Measurements from ENCODE around the gene ACBD6. TPM values are rescaled to one million over a fixed set of nuclear protein-coding genes. Genes with fewer than 3 reads are reported as not detected.
"Not testable (repeated sequence)": the region's sequence is repeated elsewhere in the genome, so short reads cannot be mapped to it uniquely, and the experiment has no call there.

The ACBD6 gene
- total RNA-seq, 5 donors from 2014 or later (not counting 1 experiment from before 2014, with no cell fraction given), result 44.3 to 58.5 (median 53.0) TPM

DNA sequence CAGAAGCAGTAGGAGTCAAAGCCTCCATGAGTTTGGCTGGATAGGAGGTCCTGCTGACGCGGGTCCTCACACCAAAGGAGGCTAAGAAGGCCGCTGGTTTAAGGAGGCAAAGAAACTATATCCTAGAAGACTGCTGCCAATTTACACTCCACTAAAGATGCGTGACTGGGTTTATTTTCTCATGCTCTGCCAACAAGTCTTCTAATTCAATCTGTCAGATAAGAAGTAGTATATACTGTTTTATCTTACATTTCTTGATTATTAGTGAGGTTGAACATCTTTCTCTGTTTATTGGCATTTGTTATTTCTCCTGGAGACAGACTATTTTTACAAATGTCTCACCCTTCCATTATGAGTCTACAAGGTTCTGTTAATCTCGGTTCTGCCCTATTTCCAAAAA is 34.1 kb downstream of the ACBD6 start:
- H3K4me1 Mint-ChIP-seq, result peaks cover 29 to 34% (median 31%) of the 10 kb centered on the region in 3 donors
- no peaks in the 10 kb centered on the region for H3K4me1 ChIP-seq (ENCODE audit: control insufficient read depth in 1 of 2, extremely low read depth in 1 of 2, insufficient read depth in 2 of 2, low read length in 2 of 2)
- CTCF ChIA-PET, result no interaction called here
- peaks cover 0 to 5% of the 10 kb centered on the region in 2 donors for H3K36me3 ChIP-seq (ENCODE audit: control insufficient read depth in 2 of 2, extremely low read depth in 1 of 2, insufficient read depth in 1 of 2, low read length in 1 of 2)
- WGBS (ENCODE audit: insufficient coverage), result no CpG with 5 or more reads among the region's 5 CpGs
- peaks cover 2% of the 10 kb centered on the region for H3K9me3 ChIP-seq
- H3K4me3 ChIP-seq (ENCODE audit: control insufficient read depth in 1 of 2, extremely low read depth in 1 of 2, low read length in 1 of 2), result no peak overlapping the region
- H3K9me3 Mint-ChIP-seq, result peaks cover 11 to 23% (median 20%) of the 10 kb centered on the region in 3 donors
- H3K27me3 ChIP-seq (replicated peaks in 1 of 2; ENCODE audit: control insufficient read depth in 2 of 2, extremely low read depth in 1 of 2, insufficient read depth in 2 of 2, low read length in 1 of 2), result no peaks in the 10 kb centered on the region
- no peak overlapping the region for H3K27ac ChIP-seq (ENCODE audit: low read length)
- H3K36me3 Mint-ChIP-seq, result peaks cover 52% of the 10 kb centered on the region
- H3K27me3 Mint-ChIP-seq, result no peaks in the 10 kb centered on the region
- DNase-seq (no peak), ATAC-seq (replicated peaks in 1 of 4) (no peak)
- POLR2A ChIA-PET, result no interaction called here
- H3K27ac Mint-ChIP-seq, result no peak overlapping the region
- H3K4me3 Mint-ChIP-seq, result no peak overlapping the region

DNA sequence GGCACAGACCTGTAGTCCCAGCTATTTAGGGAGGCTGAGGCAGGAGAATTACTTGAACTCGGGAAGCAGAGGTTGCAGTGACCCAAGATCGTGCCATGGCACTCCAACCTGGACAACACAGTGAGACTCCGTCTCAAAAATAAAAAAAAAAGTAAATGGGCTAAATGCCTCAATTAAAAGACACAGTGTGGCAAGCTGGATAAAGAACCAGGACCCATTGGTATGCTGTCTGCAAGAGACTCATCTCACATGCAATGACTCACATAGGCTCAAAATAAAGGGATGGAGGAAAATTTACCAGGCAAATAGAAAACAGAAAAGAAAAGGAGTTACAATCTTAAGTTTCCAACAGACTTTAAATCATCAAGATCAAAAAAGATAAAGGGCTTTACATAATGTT is 40.3 kb downstream of the ACBD6 start:
- Histone ChIP-seq H3K4me1 (ENCODE audit: control insufficient read depth in 1 of 2, extremely low read depth in 1 of 2, insufficient read depth in 2 of 2, low read length in 2 of 2) (no peaks in the 10 kb centered on the region), H3K9me3 (peaks cover 8% of the 10 kb centered on the region), H3K4me3 (ENCODE audit: control insufficient read depth in 1 of 2, extremely low read depth in 1 of 2, low read length in 1 of 2) (no peak overlapping the region), H3K27ac (ENCODE audit: low read length) (no peak overlapping the region), H3K36me3 (ENCODE audit: control insufficient read depth in 2 of 2, extremely low read depth in 1 of 2, insufficient read depth in 1 of 2, low read length in 1 of 2) (peaks cover 2% of the 10 kb centered on the region in 2 donors), H3K27me3 (replicated peaks in 1 of 2; ENCODE audit: control insufficient read depth in 2 of 2, extremely low read depth in 1 of 2, insufficient read depth in 2 of 2, low read length in 1 of 2) (no peaks in the 10 kb centered on the region)
- DNase-seq (no peak), ATAC-seq (replicated peaks in 1 of 4) (no peak)
- WGBS (ENCODE audit: insufficient coverage), result 100% methylated on average over 2 of the region's 3 CpGs
- peaks cover 34 to 37% (median 36%) of the 10 kb centered on the region in 3 donors for H3K4me1 Mint-ChIP-seq
- H3K36me3 Mint-ChIP-seq, result peaks cover 68% of the 10 kb centered on the region
- ChIA-PET POLR2A (no interaction called here), CTCF (no interaction called here)
- H3K9me3 Mint-ChIP-seq, result peaks cover 34 to 51% (median 35%) of the 10 kb centered on the region in 3 donors
- H3K27me3 Mint-ChIP-seq, result no peaks in the 10 kb centered on the region
- no peak overlapping the region for H3K27ac Mint-ChIP-seq
- H3K4me3 Mint-ChIP-seq, result no peak overlapping the region

DNA sequence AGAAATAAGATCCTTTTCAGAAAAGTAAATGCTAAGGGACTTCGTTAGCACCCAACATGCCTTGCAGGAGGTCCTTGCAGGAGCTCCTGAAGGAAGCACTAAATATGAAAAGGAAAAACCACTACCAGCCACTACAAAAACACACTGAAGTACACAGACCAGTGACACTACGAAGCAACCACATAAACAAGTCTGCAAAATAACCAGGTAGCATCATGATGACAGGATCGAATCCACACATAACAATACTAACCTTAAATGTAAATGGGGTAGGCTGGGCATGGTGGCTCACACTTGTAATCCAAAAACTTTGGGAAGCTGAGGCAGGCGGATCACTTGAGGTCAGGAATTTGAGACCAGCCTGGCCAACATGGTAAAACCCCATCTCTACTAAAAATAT is 40.7 kb downstream of the ACBD6 start:
- no CpG with 5 or more reads among the region's 4 CpGs for WGBS (ENCODE audit: insufficient coverage)
- POLR2A ChIA-PET; CTCF ChIA-PET; H3K4me1 ChIP-seq (ENCODE audit: control insufficient read depth in 1 of 2, extremely low read depth in 1 of 2, insufficient read depth in 2 of 2, low read length in 2 of 2); DNase-seq; H3K27ac ChIP-seq (ENCODE audit: low read length); H3K27me3 ChIP-seq (replicated peaks in 1 of 2; ENCODE audit: control insufficient read depth in 2 of 2, extremely low read depth in 1 of 2, insufficient read depth in 2 of 2, low read length in 1 of 2); H3K27me3 Mint-ChIP-seq; H3K27ac Mint-ChIP-seq; ATAC-seq (replicated peaks in 1 of 4); H3K36me3 ChIP-seq (ENCODE audit: control insufficient read depth in 2 of 2, extremely low read depth in 1 of 2, insufficient read depth in 1 of 2, low read length in 1 of 2); H3K4me3 ChIP-seq (ENCODE audit: control insufficient read depth in 1 of 2, extremely low read depth in 1 of 2, low read length in 1 of 2); H3K9me3 ChIP-seq: not testable (repeated sequence)
- Mint-ChIP-seq H3K4me3 (peak overlapping the region in 1 of 3 donors; percentile 37), H3K4me1 (peaks cover 34 to 37% (median 36%) of the 10 kb centered on the region in 3 donors), H3K36me3 (peaks cover 72% of the 10 kb centered on the region), H3K9me3 (peaks cover 34 to 51% (median 35%) of the 10 kb centered on the region in 3 donors)

DNA sequence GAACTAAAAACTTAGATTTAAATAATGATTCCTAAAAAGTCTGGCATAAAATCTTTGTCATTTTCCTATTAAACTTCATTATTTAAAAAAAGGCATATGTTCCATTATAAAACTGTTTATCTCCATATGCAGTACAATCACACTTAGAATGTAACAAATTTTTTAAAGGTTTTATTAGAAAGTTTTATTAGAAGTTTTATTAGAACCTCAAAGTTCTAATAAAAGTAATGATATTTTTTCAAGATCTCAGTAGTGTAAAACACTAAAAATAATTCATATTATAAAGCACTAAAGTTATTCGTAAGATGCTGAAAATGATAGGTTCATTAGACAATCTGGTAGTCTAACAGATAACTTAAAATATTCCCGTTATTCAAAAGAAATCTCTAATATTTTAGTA is 43.6 kb downstream of the ACBD6 start:
- Mint-ChIP-seq H3K4me3 (no peak overlapping the region), H3K36me3 (peaks cover 72% of the 10 kb centered on the region), H3K27ac (no peak overlapping the region), H3K27me3 (no peaks in the 10 kb centered on the region), H3K4me1 (peaks cover 24 to 34% (median 31%) of the 10 kb centered on the region in 3 donors), H3K9me3 (peaks cover 24 to 41% (median 27%) of the 10 kb centered on the region in 3 donors)
- CTCF ChIA-PET, result interaction anchor here in 1 of 2 donors (0.6 kb wide), 1 partner anchor 1015 kb away, joined by 3 read pairs; no protein-coding TSS in a partner anchor
- no CpG with 5 or more reads among the region's 2 CpGs for WGBS (ENCODE audit: insufficient coverage)
- Histone ChIP-seq H3K4me3 (ENCODE audit: control insufficient read depth in 1 of 2, extremely low read depth in 1 of 2, low read length in 1 of 2) (no peak overlapping the region), H3K36me3 (ENCODE audit: control insufficient read depth in 2 of 2, extremely low read depth in 1 of 2, insufficient read depth in 1 of 2, low read length in 1 of 2) (peaks cover 2% of the 10 kb centered on the region in 2 donors), H3K9me3 (peaks cover 6% of the 10 kb centered on the region), H3K4me1 (ENCODE audit: control insufficient read depth in 1 of 2, extremely low read depth in 1 of 2, insufficient read depth in 2 of 2, low read length in 2 of 2) (no peaks in the 10 kb centered on the region), H3K27ac (ENCODE audit: low read length) (no peak overlapping the region), H3K27me3 (replicated peaks in 1 of 2; ENCODE audit: control insufficient read depth in 2 of 2, extremely low read depth in 1 of 2, insufficient read depth in 2 of 2, low read length in 1 of 2) (no peaks in the 10 kb centered on the region)
- ATAC-seq (replicated peaks in 1 of 4) (no peak), DNase-seq (no peak)
- POLR2A ChIA-PET, result no interaction called here

DNA sequence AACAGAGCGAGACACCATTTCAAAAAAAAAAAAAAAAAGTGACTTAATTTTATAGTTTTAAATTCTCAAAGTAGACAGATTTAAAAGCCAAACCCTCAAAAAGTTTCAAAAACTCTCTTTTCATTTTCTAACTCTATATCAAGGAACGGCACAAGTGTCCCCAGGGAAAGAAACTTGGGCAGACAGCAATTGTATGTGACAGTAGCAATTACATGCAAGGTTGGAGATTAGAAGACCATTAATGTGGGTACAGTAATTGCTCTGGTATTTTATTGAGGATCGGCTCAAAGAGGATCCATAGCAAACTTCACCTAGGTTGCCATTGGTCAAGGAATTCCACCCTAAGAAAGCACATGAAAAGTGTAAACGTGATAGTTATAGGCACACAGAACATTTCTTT is 46.2 kb downstream of the ACBD6 start:
- no peak overlapping the region for H3K27ac ChIP-seq (ENCODE audit: low read length)
- no peak overlapping the region for H3K27ac Mint-ChIP-seq
- DNase-seq (no peak), ATAC-seq (replicated peaks in 1 of 4) (no peak)
- CTCF ChIA-PET, result no interaction called here
- H3K4me1 ChIP-seq (ENCODE audit: control insufficient read depth in 1 of 2, extremely low read depth in 1 of 2, insufficient read depth in 2 of 2, low read length in 2 of 2), result no peaks in the 10 kb centered on the region
- no CpG with 5 or more reads among the region's 4 CpGs for WGBS (ENCODE audit: insufficient coverage)
- no peak overlapping the region for H3K4me3 ChIP-seq (ENCODE audit: control insufficient read depth in 1 of 2, extremely low read depth in 1 of 2, low read length in 1 of 2)
- H3K4me1 Mint-ChIP-seq, result peaks cover 20 to 33% (median 29%) of the 10 kb centered on the region in 3 donors
- POLR2A ChIA-PET, result no interaction called here
- H3K9me3 Mint-ChIP-seq, result peaks cover 15 to 35% (median 24%) of the 10 kb centered on the region in 3 donors
- no peak overlapping the region for H3K4me3 Mint-ChIP-seq
- H3K36me3 Mint-ChIP-seq, result peaks cover 72% of the 10 kb centered on the region
- peaks cover 2 to 7% of the 10 kb centered on the region in 2 donors for H3K36me3 ChIP-seq (ENCODE audit: control insufficient read depth in 2 of 2, extremely low read depth in 1 of 2, insufficient read depth in 1 of 2, low read length in 1 of 2)
- no peaks in the 10 kb centered on the region for H3K27me3 ChIP-seq (replicated peaks in 1 of 2; ENCODE audit: control insufficient read depth in 2 of 2, extremely low read depth in 1 of 2, insufficient read depth in 2 of 2, low read length in 1 of 2)
- H3K9me3 ChIP-seq, result peaks cover 2% of the 10 kb centered on the region
- no peaks in the 10 kb centered on the region for H3K27me3 Mint-ChIP-seq

DNA sequence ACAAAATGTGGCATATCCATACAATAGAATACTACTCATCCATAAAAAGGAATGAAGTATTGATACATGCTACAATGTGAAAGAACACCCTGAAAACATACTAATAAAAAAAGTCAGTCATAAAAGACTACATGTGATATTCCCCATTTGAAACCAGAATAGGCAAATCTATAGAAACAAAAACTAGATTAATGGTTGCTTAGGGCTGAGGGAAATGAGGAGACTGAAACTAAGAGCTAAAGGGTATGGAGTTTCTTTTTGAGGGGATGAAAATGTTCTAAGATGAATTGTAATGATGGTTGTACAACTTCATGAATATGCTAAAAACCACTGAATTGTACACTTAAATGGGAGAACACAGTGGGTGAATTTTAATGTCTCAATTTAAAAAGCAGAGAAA is 50.9 kb downstream of the ACBD6 start:
- DNase-seq, result no peak
- Histone ChIP-seq H3K27ac (ENCODE audit: low read length) (no peak overlapping the region), H3K4me1 (ENCODE audit: control insufficient read depth in 1 of 2, extremely low read depth in 1 of 2, insufficient read depth in 2 of 2, low read length in 2 of 2) (no peaks in the 10 kb centered on the region), H3K36me3 (ENCODE audit: control insufficient read depth in 2 of 2, extremely low read depth in 1 of 2, insufficient read depth in 1 of 2, low read length in 1 of 2) (peaks cover 0 to 5% of the 10 kb centered on the region in 2 donors), H3K27me3 (replicated peaks in 1 of 2; ENCODE audit: control insufficient read depth in 2 of 2, extremely low read depth in 1 of 2, insufficient read depth in 2 of 2, low read length in 1 of 2) (no peaks in the 10 kb centered on the region), H3K4me3 (ENCODE audit: control insufficient read depth in 1 of 2, extremely low read depth in 1 of 2, low read length in 1 of 2) (no peak overlapping the region), H3K9me3 (peaks cover 2% of the 10 kb centered on the region)
- ChIA-PET POLR2A (no interaction called here), CTCF (no interaction called here)
- ATAC-seq (replicated peaks in 1 of 4), result no peak
- no peak overlapping the region for H3K4me3 Mint-ChIP-seq
- peaks cover 55% of the 10 kb centered on the region for H3K36me3 Mint-ChIP-seq
- no peak overlapping the region for H3K27ac Mint-ChIP-seq
- no peaks in the 10 kb centered on the region for H3K27me3 Mint-ChIP-seq
- H3K4me1 Mint-ChIP-seq, result peaks cover 6 to 24% (median 15%) of the 10 kb centered on the region in 3 donors
- H3K9me3 Mint-ChIP-seq, result peaks cover 7 to 31% (median 24%) of the 10 kb centered on the region in 3 donors

DNA sequence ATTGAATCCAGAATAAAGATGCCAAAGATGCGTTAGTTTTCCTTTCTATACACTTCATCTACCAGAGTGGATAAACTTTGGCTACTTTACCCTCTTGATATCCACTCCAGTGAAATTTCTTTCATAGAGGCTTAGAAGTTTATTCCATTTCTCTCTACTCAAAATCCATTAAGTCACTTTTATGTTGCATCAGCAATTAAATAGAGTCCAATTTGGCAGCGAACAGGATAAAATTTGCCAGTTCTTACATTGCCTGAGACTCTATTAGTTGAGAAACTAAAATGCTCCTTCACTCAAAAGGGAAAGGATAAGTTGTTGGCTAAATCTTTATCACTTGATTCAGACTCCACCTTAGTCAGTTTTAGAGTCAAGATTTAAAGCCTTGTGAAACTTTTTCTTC is 57.9 kb downstream of the ACBD6 start:
- no peak overlapping the region for H3K27ac ChIP-seq (ENCODE audit: low read length)
- ATAC-seq (replicated peaks in 1 of 4) (no peak), DNase-seq (no peak)
- H3K4me1 ChIP-seq (ENCODE audit: control insufficient read depth in 1 of 2, extremely low read depth in 1 of 2, insufficient read depth in 2 of 2, low read length in 2 of 2), result no peaks in the 10 kb centered on the region
- H3K27me3 Mint-ChIP-seq, result no peaks in the 10 kb centered on the region
- POLR2A ChIA-PET, result no interaction called here
- peaks cover 7 to 18% (median 8%) of the 10 kb centered on the region in 3 donors for H3K4me1 Mint-ChIP-seq
- H3K4me3 ChIP-seq (ENCODE audit: control insufficient read depth in 1 of 2, extremely low read depth in 1 of 2, low read length in 1 of 2), result no peak overlapping the region
- H3K27me3 ChIP-seq (replicated peaks in 1 of 2; ENCODE audit: control insufficient read depth in 2 of 2, extremely low read depth in 1 of 2, insufficient read depth in 2 of 2, low read length in 1 of 2), result no peaks in the 10 kb centered on the region
- no peaks in the 10 kb centered on the region for H3K9me3 ChIP-seq
- peaks cover 24% of the 10 kb centered on the region for H3K36me3 Mint-ChIP-seq
- peaks cover 0 to 12% (median 8%) of the 10 kb centered on the region in 3 donors for H3K9me3 Mint-ChIP-seq
- no peak overlapping the region for H3K4me3 Mint-ChIP-seq
- CTCF ChIA-PET, result interaction anchor here in 1 of 2 donors (1.1 kb wide), 1 partner anchor 33 kb away, joined by 3 read pairs; no protein-coding TSS in a partner anchor
- H3K36me3 ChIP-seq (ENCODE audit: control insufficient read depth in 2 of 2, extremely low read depth in 1 of 2, insufficient read depth in 1 of 2, low read length in 1 of 2), result no peaks in the 10 kb centered on the region
- H3K27ac Mint-ChIP-seq, result no peak overlapping the region
- WGBS (ENCODE audit: insufficient coverage), result no CpG with 5 or more reads among the region's 2 CpGs

Measured in T-cell (primary cell).